Measurements from ENCODE around the gene SLC52A3.

The SLC52A3 gene

GRCh38 chr20:779771-780170, 11.5 kb upstream of the SLC52A3 start:
- H3K27ac Mint-ChIP-seq: no peak overlapping the region
- no peak overlapping the region for H3K4me3 Mint-ChIP-seq
- no peaks in the 10 kb centered on the region for H3K27me3 Mint-ChIP-seq (ENCODE audit: low read depth)
- H3K4me1 Mint-ChIP-seq (ENCODE audit: low read depth): no peaks in the 10 kb centered on the region
- H3K9me3 Mint-ChIP-seq: peaks cover 14% of the 10 kb centered on the region
- no peak for DNase-seq (ENCODE audit: low spot score)
- no peaks in the 10 kb centered on the region for H3K36me3 Mint-ChIP-seq (ENCODE audit: low read depth)

GRCh38 chr20:776165-776564, 7.9 kb upstream of the SLC52A3 start:
- DNase-seq (ENCODE audit: low spot score): no peak
- H3K4me1 Mint-ChIP-seq (ENCODE audit: low read depth): no peaks in the 10 kb centered on the region
- H3K9me3 Mint-ChIP-seq: no peaks in the 10 kb centered on the region
- no peak overlapping the region for H3K27ac Mint-ChIP-seq
- H3K4me3 Mint-ChIP-seq: no peak overlapping the region
- H3K27me3 Mint-ChIP-seq (ENCODE audit: low read depth): no peaks in the 10 kb centered on the region
- H3K36me3 Mint-ChIP-seq (ENCODE audit: low read depth): no peaks in the 10 kb centered on the region

- Mint-ChIP-seq H3K36me3 (ENCODE audit: low read depth) (no peaks in the 10 kb centered on the region), H3K4me3 (no peak overlapping the region), H3K4me1 (ENCODE audit: low read depth) (no peaks in the 10 kb centered on the region), H3K27me3 (ENCODE audit: low read depth) (no peaks in the 10 kb centered on the region), H3K9me3 (no peaks in the 10 kb centered on the region), H3K27ac (no peak overlapping the region)
- DNase-seq (ENCODE audit: low spot score): no peak
Measured at GRCh38 chr20:775679-776135, 7.4 kb upstream of the SLC52A3 start.

GRCh38 chr20:774660-775057, 6.4 kb upstream of the SLC52A3 start:
- no peaks in the 10 kb centered on the region for H3K4me1 Mint-ChIP-seq (ENCODE audit: low read depth)
- DNase-seq (ENCODE audit: low spot score): no peak
- no peaks in the 10 kb centered on the region for H3K27me3 Mint-ChIP-seq (ENCODE audit: low read depth)
- H3K4me3 Mint-ChIP-seq: no peak overlapping the region
- no peak overlapping the region for H3K27ac Mint-ChIP-seq
- H3K36me3 Mint-ChIP-seq (ENCODE audit: low read depth): no peaks in the 10 kb centered on the region
- H3K9me3 Mint-ChIP-seq: no peaks in the 10 kb centered on the region

- Mint-ChIP-seq H3K27me3 (ENCODE audit: low read depth) (no peaks in the 10 kb centered on the region), H3K4me3 (no peak overlapping the region), H3K4me1 (ENCODE audit: low read depth) (no peaks in the 10 kb centered on the region), H3K36me3 (ENCODE audit: low read depth) (no peaks in the 10 kb centered on the region), H3K27ac (no peak overlapping the region), H3K9me3 (no peaks in the 10 kb centered on the region)
- DNase-seq (ENCODE audit: low spot score): no peak
Measured at GRCh38 chr20:774016-774659, 5.8 kb upstream of the SLC52A3 start.

GRCh38 chr20:772806-773205, 4.5 kb upstream of the SLC52A3 start:
- no peaks in the 10 kb centered on the region for H3K9me3 Mint-ChIP-seq
- peaks cover 2% of the 10 kb centered on the region for H3K27me3 Mint-ChIP-seq (ENCODE audit: low read depth)
- DNase-seq (ENCODE audit: low spot score): no peak
- H3K36me3 Mint-ChIP-seq (ENCODE audit: low read depth): no peaks in the 10 kb centered on the region
- no peaks in the 10 kb centered on the region for H3K4me1 Mint-ChIP-seq (ENCODE audit: low read depth)
- H3K27ac Mint-ChIP-seq: no peak overlapping the region
- no peak overlapping the region for H3K4me3 Mint-ChIP-seq

- peaks cover 3% of the 10 kb centered on the region for H3K27me3 Mint-ChIP-seq (ENCODE audit: low read depth)
- DNase-seq (ENCODE audit: low spot score): no peak
- no peak overlapping the region for H3K4me3 Mint-ChIP-seq
- no peaks in the 10 kb centered on the region for H3K36me3 Mint-ChIP-seq (ENCODE audit: low read depth)
- H3K27ac Mint-ChIP-seq: no peak overlapping the region
- H3K4me1 Mint-ChIP-seq (ENCODE audit: low read depth): no peaks in the 10 kb centered on the region
- no peaks in the 10 kb centered on the region for H3K9me3 Mint-ChIP-seq
Measured at GRCh38 chr20:771741-772464, 3.6 kb upstream of the SLC52A3 start.

GRCh38 chr20:770691-771090, 2.4 kb upstream of the SLC52A3 start:
- H3K9me3 Mint-ChIP-seq: no peaks in the 10 kb centered on the region
- no peak overlapping the region for H3K27ac Mint-ChIP-seq
- no peak overlapping the region for H3K4me3 Mint-ChIP-seq
- H3K27me3 Mint-ChIP-seq (ENCODE audit: low read depth): peaks cover 3% of the 10 kb centered on the region
- no peak for DNase-seq (ENCODE audit: low spot score)
- H3K36me3 Mint-ChIP-seq (ENCODE audit: low read depth): no peaks in the 10 kb centered on the region
- no peaks in the 10 kb centered on the region for H3K4me1 Mint-ChIP-seq (ENCODE audit: low read depth)

GRCh38 chr20:766906-767305, 1.4 kb downstream of the SLC52A3 start:
- no peak for DNase-seq (ENCODE audit: low spot score)
- H3K4me3 Mint-ChIP-seq: no peak overlapping the region
- H3K4me1 Mint-ChIP-seq (ENCODE audit: low read depth): no peaks in the 10 kb centered on the region
- H3K27ac Mint-ChIP-seq: no peak overlapping the region
- peaks cover 3% of the 10 kb centered on the region for H3K27me3 Mint-ChIP-seq (ENCODE audit: low read depth)
- no peaks in the 10 kb centered on the region for H3K9me3 Mint-ChIP-seq
- H3K36me3 Mint-ChIP-seq (ENCODE audit: low read depth): no peaks in the 10 kb centered on the region

- H3K4me1 Mint-ChIP-seq (ENCODE audit: low read depth): peaks cover 2% of the 10 kb centered on the region
Measured at GRCh38 chr20:764255-764654, 4.0 kb downstream of the SLC52A3 start.

GRCh38 chr20:761418-762381, 6.6 kb downstream of the SLC52A3 start:
- H3K27me3 Mint-ChIP-seq (ENCODE audit: low read depth): no peaks in the 10 kb centered on the region
- no peak for DNase-seq (ENCODE audit: low spot score)
- no peak overlapping the region for H3K27ac Mint-ChIP-seq
- H3K9me3 Mint-ChIP-seq: no peaks in the 10 kb centered on the region
- H3K4me3 Mint-ChIP-seq: no peak overlapping the region
- no peaks in the 10 kb centered on the region for H3K36me3 Mint-ChIP-seq (ENCODE audit: low read depth)
- peaks cover 6% of the 10 kb centered on the region for H3K4me1 Mint-ChIP-seq (ENCODE audit: low read depth)

More at GRCh38 chr20:764255-764654, 4.0 kb downstream of the SLC52A3 start:
- Mint-ChIP-seq H3K9me3 (no peaks in the 10 kb centered on the region), H3K36me3 (ENCODE audit: low read depth) (no peaks in the 10 kb centered on the region), H3K27me3 (ENCODE audit: low read depth) (peaks cover 3% of the 10 kb centered on the region), H3K27ac (no peak overlapping the region), H3K4me3 (no peak overlapping the region)
- DNase-seq (ENCODE audit: low spot score): no peak

GRCh38 chr20:760751-761417, 7.4 kb downstream of the SLC52A3 start:
- H3K36me3 Mint-ChIP-seq (ENCODE audit: low read depth): no peaks in the 10 kb centered on the region
- H3K4me1 Mint-ChIP-seq (ENCODE audit: low read depth): peaks cover 6% of the 10 kb centered on the region
- peak; percentile 26 for DNase-seq (ENCODE audit: low spot score)
- no peak overlapping the region for H3K4me3 Mint-ChIP-seq
- H3K27ac Mint-ChIP-seq: no peak overlapping the region
- no peaks in the 10 kb centered on the region for H3K27me3 Mint-ChIP-seq (ENCODE audit: low read depth)
- H3K9me3 Mint-ChIP-seq: no peaks in the 10 kb centered on the region

GRCh38 chr20:757506-757905, 10.8 kb downstream of the SLC52A3 start:
- DNase-seq (ENCODE audit: low spot score): no peak
- no peaks in the 10 kb centered on the region for H3K9me3 Mint-ChIP-seq
- peaks cover 6% of the 10 kb centered on the region for H3K4me1 Mint-ChIP-seq (ENCODE audit: low read depth)
- no peak overlapping the region for H3K27ac Mint-ChIP-seq
- H3K4me3 Mint-ChIP-seq: no peak overlapping the region
- peaks cover 2% of the 10 kb centered on the region for H3K27me3 Mint-ChIP-seq (ENCODE audit: low read depth)
- H3K36me3 Mint-ChIP-seq (ENCODE audit: low read depth): no peaks in the 10 kb centered on the region
